Measurements from ENCODE around the gene WDR45B.
A peak's percentile ranks its signal among the peaks of the same experiment; 100 is the strongest.

WDR45B gene

DNA sequence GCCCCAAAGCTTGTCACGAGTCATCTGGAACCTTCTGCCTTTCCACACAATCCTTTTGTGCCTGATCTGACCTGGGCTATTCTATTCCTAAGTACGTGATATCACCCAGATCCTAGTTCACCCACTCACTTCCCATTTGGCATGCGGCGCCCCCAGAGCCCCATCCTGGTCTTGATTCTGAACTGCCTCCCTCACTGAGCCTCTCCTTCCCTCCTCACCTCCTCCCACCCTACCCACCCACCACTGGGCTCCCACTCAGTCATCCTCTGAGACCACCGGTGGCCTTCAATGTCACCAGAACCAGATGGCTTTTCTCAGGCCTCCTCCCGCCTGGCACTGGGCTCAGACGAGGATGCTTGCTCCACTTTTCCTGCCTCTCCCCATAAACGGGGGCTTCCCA, 18.5 kb downstream of the WDR45B start:
- no peak for DNase-seq (ENCODE audit: low read depth)

- no peak for DNase-seq (ENCODE audit: low read depth)
These were observed 20.8 kb downstream of the WDR45B start for GRCh38 chr17:82627405-82627804.

DNA sequence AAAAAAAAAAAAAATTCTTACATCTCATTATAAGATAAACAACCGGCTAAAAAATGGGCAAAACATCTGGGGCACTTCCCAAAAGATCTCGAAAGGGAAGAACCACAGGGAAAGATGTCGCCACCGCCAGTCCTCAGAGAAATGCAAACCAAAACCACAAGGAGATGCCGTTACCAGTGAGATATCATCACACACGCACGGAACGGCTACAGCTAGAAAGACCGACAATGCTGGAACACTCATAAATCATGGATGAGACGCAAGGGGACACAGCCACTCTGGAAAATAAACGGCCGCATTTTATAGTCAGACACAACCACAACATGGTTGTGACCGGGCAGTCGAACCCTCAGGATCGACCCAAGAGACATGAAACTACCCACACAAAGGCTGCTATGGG, 24.5 kb downstream of the WDR45B start:
- DNase-seq (ENCODE audit: low read depth): no peak

GRCh38 chr17:82619641-82620040, 28.6 kb downstream of the WDR45B start:
- DNase-seq (ENCODE audit: low read depth): no peak

DNA sequence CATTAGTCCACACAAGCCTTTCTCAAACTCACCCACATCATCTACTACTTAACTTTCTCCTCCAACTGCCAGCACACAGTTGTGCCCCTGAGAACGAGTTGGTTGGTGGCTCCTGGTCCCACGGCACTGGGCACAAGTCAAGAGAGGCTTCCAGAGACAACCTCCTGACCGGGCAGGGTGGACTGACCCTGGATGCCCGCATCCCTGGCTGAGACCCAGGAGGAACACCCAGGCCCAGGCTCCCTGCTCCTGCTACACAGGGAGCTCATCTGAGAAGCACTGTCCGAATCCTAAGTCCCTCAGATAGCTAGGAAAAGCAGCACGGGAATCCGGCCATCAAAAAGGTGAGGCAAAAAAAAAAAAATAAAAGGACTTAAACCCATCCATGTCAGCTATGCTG, 29.0 kb downstream of the WDR45B start:
- no peak for DNase-seq (ENCODE audit: low read depth)

GRCh38 chr17:82616021-82616711, 32.1 kb downstream of the WDR45B start:
- no peak for DNase-seq (ENCODE audit: low read depth)

- peak; percentile 26 for DNase-seq (ENCODE audit: low read depth)
These were observed 32.9 kb downstream of the WDR45B start for GRCh38 chr17:82615084-82616020.

GRCh38 chr17:82614095-82614631, 34.1 kb downstream of the WDR45B start:
- no peak for DNase-seq (ENCODE audit: low read depth)

- peak; percentile 36 for DNase-seq (ENCODE audit: low read depth)
These were observed 34.8 kb downstream of the WDR45B start for GRCh38 chr17:82613283-82614094.

GRCh38 chr17:82611140-82612058, 36.8 kb downstream of the WDR45B start:
- DNase-seq (ENCODE audit: low read depth): no peak

DNA sequence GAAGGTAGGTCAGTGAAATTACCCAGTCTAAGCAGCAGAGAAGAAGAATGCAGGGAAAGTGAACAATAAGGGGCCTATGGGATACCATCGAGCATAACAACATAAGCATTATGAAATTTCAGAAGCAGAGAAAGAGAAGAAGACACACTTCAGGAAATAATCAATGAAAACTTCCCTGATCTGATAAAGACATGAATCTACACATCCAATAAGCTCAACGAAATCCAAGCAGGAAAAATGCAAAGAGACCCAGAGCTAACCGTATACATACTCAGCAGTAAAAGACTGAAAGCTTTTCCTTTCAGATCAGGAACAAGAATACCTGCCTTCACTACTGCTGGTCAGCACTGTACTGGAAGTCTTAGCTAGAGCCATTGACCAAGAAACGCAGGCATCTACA, 38.6 kb downstream of the WDR45B start:
- no peak for DNase-seq (ENCODE audit: low read depth)

DNA sequence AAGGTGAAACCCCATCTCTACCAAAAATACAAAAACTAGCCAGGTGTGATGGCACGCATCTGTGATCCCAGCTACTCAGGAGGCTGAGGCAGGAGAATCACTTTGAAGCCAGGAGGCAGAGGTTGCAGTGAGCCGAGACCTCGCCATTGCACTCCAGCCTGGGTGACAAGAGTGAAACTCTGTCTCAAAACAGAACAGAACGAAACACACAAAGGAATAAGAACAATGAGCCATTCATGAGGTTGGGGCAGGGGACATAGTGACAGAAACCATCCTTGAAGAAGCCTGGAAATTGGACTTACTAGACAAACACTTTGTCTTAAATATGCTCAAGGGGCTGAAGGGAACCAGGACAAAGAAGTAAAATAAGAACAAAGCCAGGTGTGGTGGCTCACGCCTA, 39.4 kb downstream of the WDR45B start:
- DNase-seq (ENCODE audit: low read depth): no peak

DNA sequence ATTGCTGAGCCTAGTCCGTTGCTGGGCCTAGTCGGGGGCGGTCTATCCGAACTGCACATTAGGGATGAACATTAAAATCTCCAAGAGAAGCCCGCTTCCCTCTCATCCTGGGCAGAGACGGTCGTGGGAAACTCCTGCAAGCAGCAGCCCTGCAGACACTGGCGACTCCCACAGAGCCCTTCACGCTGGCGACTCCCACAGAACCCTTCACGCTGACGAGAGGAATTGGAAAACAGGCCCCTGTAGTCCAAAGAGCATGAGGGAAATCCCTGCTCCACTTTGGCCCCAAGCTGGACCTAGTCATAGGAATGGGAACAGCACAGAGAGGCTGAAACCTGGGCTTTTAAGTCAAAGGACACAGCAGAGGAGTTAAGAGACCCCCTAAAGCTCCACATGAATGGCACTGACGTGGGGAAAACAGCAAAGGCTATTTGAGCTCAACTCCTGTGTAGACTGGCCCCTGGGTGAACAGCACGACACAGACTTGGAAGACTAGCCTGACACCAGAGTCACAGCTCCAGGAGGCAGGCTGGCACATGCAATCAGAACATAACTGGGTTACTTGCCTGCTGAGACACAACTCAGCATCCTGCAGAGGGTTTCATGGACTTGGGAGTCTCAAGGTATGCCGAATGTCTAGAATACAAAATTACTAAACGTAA, 42.2 kb downstream of the WDR45B start:
- no peak for DNase-seq (ENCODE audit: low read depth)

GRCh38 chr17:82604532-82604931, 43.7 kb downstream of the WDR45B start:
- DNase-seq (ENCODE audit: low read depth): no peak

GRCh38 chr17:82603981-82604448, 44.2 kb downstream of the WDR45B start:
- no peak for DNase-seq (ENCODE audit: low read depth)

- no peak for DNase-seq (ENCODE audit: low read depth)
These were observed 45.1 kb downstream of the WDR45B start for GRCh38 chr17:82602986-82603710.

GRCh38 chr17:82602487-82602886, 45.8 kb downstream of the WDR45B start:
- DNase-seq (ENCODE audit: low read depth): no peak

DNA sequence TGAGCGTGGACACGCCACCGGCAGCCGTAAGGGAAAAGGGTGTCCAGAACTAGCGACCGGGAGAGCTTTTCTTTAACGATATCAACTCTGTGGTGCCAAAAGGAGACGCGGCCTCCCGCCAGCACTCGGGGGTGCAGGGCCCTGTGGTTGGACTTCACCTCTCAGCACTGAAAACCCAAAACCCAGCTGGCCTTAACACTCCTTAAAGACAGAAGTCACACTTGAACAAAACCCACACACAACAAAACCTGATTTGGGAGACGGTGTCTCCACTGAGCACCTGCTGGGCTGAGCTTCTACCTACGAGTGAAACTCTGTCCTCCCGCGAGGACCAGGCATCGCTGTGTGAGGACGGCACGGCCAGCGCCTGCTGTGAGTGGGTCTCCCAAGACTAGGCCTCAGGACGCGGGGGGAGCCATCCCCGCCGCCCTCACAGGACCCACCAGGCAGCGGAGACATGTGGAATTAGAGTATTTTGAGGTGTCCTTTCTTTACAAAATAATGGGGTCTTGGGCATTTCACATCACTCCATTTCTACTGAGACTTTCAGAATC, 46.7 kb downstream of the WDR45B start:
- DNase-seq (ENCODE audit: low read depth): no peak

DNA sequence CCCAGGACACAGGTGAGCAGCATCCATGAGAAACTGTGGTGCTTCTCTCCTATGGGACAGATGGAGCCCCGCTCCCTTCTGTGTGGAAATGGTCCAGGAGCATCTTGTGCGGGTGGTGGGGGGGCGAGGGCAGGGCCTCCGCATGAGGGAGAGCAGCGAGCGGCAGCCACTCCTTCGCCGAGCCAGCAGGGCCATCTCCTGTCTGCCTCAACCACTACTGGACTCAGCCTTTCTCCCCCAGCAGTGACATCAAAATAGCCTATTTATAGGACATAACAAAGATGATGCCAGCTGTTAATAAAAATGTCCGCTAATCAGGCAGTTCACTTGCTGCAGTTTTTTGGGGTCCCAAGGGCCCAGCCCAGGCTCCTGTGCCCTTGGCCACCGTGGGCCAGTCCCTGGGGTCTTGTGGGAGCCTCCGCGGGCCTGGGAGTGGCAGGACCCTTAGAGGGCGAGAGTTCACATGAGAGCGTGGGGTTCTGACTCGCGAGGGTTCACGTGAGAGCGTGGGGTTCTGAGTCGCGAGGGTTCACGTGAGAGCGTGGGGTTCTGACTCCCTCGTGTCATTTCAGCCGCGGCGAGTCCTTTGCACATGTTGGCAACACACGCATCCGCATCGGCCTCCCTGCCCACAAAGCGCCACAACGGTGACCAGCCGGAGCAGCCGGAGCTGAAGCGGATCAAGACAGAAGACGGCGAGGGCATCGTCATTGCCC, 47.4 kb downstream of the WDR45B start:
- DNase-seq (ENCODE audit: low read depth): no peak

All from ELR (cell line).